ENCODE results near the gene TCP1. TPM values are rescaled to one million over a fixed set of nuclear protein-coding genes. Genes with fewer than 3 reads are reported as not detected.

Gene TCP1
- total RNA-seq (2022; extraction: Qiagen RNA extraction; ENCODE audit: low read depth) = 232 to 255 TPM (median 238 TPM) in 5 replicates

GRCh38 chr6:159789377-159790148 is at the start of gene TCP1:
Gene TCP1 (minus strand): TSS chr6:159789602. CDS start chr6:159789468, 134 bp downstream.

GRCh38 chr6:159800141-159800865 is 10.9 kb upstream of the TCP1 start, which contains the start of gene PNLDC1:
Gene PNLDC1 (plus strand): TSS chr6:159800276. CDS start chr6:159800308, 32 bp downstream.

GRCh38 chr6:159790149-159790955 is 950 bp upstream of the TCP1 start, which contains the start of gene MRPL18:
Gene MRPL18 (plus strand): TSS chr6:159790467. CDS start chr6:159790588, 121 bp downstream.

GRCh38 chr6:159761873-159762680 is 27.3 kb downstream of the TCP1 start, which contains the start of gene ACAT2:
Gene ACAT2 (plus strand): TSS chr6:159762045. CDS start chr6:159762088, 43 bp downstream.

Other genes starting within 250 kb of the TCP1 start
- gene SOD2, start 96.4 kb downstream of the TCP1 start, total RNA-seq (2022; extraction: Qiagen RNA extraction; ENCODE audit: low read depth) = 140 to 206 TPM (median 176 TPM) in 5 replicates
- gene WTAP, start 62.1 kb downstream of the TCP1 start, total RNA-seq (2022; extraction: Qiagen RNA extraction; ENCODE audit: low read depth) = 54.7 to 81.7 TPM (median 66.3 TPM) in 5 replicates
- 26.6 to 29.8 TPM (median 27.2 TPM) in 5 replicates for gene ACAT2, start 27.6 kb downstream of the TCP1 start, total RNA-seq (2022; extraction: Qiagen RNA extraction; ENCODE audit: low read depth)
- 83.3 to 105 TPM (median 88.0 TPM) in 5 replicates for gene MRPL18, start 865 bp upstream of the TCP1 start, total RNA-seq (2022; extraction: Qiagen RNA extraction; ENCODE audit: low read depth)
- gene PNLDC1, start 10.7 kb upstream of the TCP1 start, total RNA-seq (2022; extraction: Qiagen RNA extraction; ENCODE audit: low read depth) = 0.14 to 0.17 TPM in 2 of 5 replicates, not detected in the others
- gene MAS1, start 101.4 kb upstream of the TCP1 start, total RNA-seq (2022; extraction: Qiagen RNA extraction; ENCODE audit: low read depth) = not detected in 5 replicates
- gene IGF2R, start 179.5 kb upstream of the TCP1 start, total RNA-seq (2022; extraction: Qiagen RNA extraction; ENCODE audit: low read depth) = 27.9 to 34.1 TPM (median 30.2 TPM) in 5 replicates

Data from A549 treated with ZK216348 at 1 μM for 4 hours (cell line).